HG02678 (cell line): ENCODE results near the gene UNC13D.

ENCODE experiments used
- ATAC-seq: cut with Tn5 transposase; IDR thresholded peaks from one replicate; pipeline ENCODE4 v1.9.1; 2021; ENCODE audit warnings: mild to moderate bottlenecking, moderate library complexity; ENCODE audit not compliant: unreplicated experiment

UNC13D gene

GRCh38 chr17:75835654-75835987 is 8.6 kb downstream of the UNC13D start:
- ATAC-seq, result no peak

DNA sequence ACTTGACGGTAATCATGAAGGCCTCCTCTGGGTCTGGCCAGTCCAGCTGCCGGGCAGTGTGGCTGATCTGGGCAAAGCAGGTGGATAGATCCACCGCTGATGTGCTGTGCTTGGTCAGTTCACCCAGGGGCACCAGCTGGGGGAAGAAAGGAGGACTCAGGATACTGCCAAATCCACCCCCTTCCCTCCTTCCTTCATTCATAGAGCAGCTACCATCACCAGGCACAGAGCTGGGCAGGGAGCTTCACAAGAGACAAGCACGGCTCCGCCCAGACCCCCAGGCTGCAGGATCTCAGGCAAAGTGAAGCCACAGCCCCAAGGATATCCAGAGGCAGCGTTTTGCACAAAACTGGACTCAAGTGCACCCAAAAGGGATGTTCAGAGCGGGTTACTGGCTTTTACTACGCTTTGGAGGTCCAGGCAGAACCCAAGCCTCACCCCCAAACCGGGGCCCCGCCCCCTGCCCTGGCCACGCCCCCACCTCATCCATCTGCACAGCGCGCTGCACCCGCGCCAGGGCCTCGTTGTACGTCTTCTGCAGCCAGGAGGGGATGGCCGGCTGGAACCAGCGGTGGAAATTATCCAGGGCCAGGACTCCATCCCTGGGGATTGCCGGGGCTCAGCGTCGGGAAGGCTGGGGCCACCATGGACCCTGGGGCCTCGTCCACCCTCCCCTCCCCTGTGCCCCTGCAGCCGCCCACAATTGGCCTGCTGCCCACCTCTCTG is 9.1 kb downstream of the UNC13D start:
- no peak for ATAC-seq

DNA sequence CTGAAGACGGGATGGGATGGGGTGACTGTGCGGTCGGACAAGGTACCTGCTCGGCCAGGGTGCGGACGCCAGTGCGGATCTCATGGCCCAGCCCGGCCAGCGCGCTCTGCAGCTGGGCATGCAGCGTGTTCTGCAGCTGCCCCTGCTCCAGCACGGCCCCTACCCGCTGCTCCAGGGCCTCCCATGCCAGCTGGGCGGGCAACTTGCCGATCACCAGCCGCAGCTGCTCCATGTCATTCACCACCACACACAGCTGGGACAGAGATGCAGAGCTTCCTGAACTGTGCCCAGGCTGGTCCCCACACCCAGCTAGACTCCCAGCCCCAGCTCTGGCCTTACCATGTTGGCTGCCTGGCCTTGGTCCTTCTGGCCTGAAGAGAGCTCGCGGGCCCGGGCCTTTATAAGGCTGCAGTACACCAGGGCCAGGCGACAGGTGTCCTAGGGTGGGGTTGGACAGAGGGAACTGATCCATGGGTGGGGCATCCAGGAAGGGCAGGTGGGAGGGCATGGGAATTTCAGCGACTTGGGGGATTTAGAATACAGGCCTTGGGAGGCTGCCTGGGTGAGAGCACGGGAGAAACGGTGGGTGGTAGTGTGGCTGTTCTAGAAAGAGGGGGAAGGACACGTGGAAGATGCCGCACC is 9.8 kb downstream of the UNC13D start:
- ATAC-seq, result no peak

DNA sequence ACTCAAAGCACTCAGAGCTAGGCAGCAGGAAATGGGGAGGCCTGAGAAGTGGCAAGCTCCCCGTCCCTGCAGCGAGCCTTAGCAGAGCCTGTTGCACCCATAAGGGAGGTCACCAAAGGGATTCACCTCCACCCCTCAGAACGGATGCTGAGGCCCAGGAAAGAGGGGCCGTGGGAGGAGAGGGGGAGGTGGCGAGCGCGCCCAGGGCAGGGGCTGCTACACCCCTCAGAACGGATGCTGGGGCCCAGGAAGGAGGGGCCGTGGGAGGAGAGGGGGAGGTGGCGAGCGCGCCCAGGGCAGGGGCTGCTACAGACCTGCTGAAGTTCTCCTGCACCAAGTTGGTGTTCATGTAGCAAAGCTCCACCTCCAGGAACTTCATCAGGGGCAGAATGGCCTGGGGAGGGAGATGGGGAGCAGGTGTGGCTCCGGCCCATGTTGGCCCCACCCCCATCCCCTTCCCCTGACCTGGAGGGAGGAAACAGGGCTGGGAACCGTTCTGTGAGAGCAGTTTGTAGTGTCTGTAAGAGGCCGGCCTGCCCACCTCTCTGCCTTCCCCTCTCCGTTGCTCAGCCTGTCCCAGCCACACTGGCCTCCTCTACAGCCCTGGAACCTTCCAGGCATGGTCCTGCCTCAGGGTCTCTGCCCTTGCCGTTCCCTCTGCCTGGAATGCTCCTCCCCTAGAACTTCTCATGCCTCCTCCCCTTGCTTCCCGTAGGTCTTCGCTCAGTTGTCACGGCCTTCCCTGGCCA is 11.4 kb downstream of the UNC13D start:
- ATAC-seq, result no peak

GRCh38 chr17:75832164-75832651 is 12.0 kb downstream of the UNC13D start:
- ATAC-seq, result no peak

- no peak for ATAC-seq
Observed at GRCh38 chr17:75831032-75831571, 13.1 kb downstream of the UNC13D start.

- ATAC-seq, result no peak
Observed at GRCh38 chr17:75830164-75831031, 13.8 kb downstream of the UNC13D start.

- no peak for ATAC-seq
Observed at GRCh38 chr17:75829747-75830146, 14.5 kb downstream of the UNC13D start.

DNA sequence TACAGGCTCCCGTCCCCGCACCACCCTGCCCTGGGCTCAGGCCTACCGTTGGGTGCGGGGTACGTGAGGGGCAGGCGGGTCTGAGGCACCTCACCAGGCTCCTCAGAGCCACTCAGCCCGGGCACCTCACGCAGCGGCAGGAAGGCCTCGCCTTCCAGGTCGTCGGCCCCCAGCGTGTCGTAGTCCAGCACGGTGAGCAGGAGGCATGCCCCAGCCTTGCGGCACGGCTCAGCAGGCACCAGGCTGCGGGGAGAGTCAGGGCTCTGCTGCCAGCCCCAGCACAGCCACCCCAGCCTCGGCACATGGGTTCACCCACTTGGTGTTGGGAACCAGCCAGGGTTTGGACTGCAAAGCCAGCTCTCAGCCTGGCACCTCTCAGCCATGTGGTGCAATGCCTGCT is 15.5 kb downstream of the UNC13D start:
- no peak for ATAC-seq

DNA sequence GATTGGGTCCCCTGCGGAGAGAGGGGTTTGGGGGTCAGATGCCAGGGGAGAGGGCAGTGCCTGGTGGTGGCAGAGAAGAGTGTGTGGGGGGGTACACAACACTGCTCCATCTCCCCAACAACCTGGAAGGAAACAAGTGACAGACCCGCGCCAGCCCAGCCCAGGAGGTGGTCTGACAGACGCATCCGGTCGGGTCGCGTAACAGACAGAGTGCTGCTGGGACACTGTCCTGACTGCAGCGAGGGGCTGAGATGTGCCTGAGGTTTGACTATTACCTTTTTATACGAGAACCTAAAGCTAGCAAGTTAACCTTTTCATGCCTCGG is 16.2 kb downstream of the UNC13D start:
- ATAC-seq, result no peak

- ATAC-seq, result no peak
Observed at GRCh38 chr17:75827308-75828075, 16.7 kb downstream of the UNC13D start.

DNA sequence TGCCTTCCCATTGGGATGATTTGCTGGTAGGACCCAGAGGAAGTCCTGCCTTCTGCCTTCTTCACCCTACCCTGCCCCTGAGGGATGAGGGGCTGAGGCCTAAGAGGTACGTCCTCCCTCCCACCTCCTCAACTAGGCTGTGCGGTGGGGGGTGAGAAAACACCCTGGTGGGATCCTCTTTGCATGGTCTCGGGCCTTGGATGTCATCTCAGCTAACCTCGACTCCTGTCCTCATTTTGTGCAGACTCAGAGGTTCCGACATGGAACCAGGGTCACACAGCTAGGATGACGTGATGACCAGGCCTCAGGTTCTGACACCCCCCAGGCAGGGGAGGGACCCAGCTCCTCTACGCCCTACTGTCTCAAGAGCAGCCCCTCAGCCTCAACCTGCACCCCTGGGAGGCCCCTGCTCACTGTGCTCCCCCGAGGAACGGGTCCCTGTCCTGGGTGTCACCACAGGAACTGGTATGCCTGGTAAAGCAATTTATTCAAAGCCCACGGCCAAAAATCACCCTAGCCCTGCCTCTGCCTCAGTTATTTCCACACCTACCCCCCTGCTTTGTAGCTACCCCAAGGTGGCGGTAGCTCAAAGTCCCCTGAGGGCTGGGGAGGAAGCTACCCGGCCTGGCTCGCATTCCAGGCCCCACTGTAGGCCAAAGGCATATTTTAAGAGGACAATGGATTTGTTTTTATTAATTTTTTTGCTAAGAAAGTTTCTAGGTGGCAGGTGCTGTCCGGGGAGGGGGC is 17.5 kb downstream of the UNC13D start:
- ATAC-seq, result no peak

- ATAC-seq, result no peak
Observed at GRCh38 chr17:75825748-75826370, 18.3 kb downstream of the UNC13D start.

GRCh38 chr17:75825149-75825552 is 19.1 kb downstream of the UNC13D start:
- ATAC-seq, result no peak

GRCh38 chr17:75824666-75825065 is 19.5 kb downstream of the UNC13D start:
- no peak for ATAC-seq

GRCh38 chr17:75824050-75824552 is 20.1 kb downstream of the UNC13D start:
- ATAC-seq, result no peak

- no peak for ATAC-seq
Observed at GRCh38 chr17:75823257-75824041, 20.8 kb downstream of the UNC13D start.

GRCh38 chr17:75822800-75823166 is 21.4 kb downstream of the UNC13D start:
- ATAC-seq, result no peak
